Duodenal mucosa (tissue), 2 donors: ENCODE data around the gene ZNF860.

Experiments used
- H3K27ac ChIP-seq: one replicate; pipeline ENCODE4 v1.7.0; 2013; ENCODE audit warnings: low read depth, low read length
- H3K27me3 ChIP-seq, 2 donors: one replicate each; pipeline ENCODE4 v1.7.0; 2013; ENCODE audit warnings: low read length in 2 of 2, control low read depth in 1 of 2; ENCODE audit not compliant: insufficient read depth in 2 of 2, control insufficient read depth in 1 of 2
- H3K36me3 ChIP-seq, 2 donors: one replicate each; pipeline ENCODE4 v1.7.0; 2013; ENCODE audit warnings: low read length in 2 of 2, control low read depth in 1 of 2; ENCODE audit not compliant: insufficient read depth in 2 of 2, control insufficient read depth in 1 of 2
- H3K4me1 ChIP-seq, 2 donors: one replicate each; pipeline ENCODE4 v1.7.0; 2013; ENCODE audit warnings: low read length in 2 of 2, control low read depth in 1 of 2; ENCODE audit not compliant: insufficient read depth in 2 of 2, control insufficient read depth in 1 of 2
- H3K4me3 ChIP-seq, 2 donors: one replicate each; pipeline ENCODE4 v1.7.0; 2013; ENCODE audit warnings: low read length in 2 of 2, low read depth in 1 of 2
- H3K9ac ChIP-seq, 2 donors: one replicate each; pipeline ENCODE4 v1.7.0; 2013; ENCODE audit warnings: low read length in 2 of 2, low read depth in 1 of 2
- H3K9me3 ChIP-seq, 2 donors: one replicate each; pipeline ENCODE4 v1.7.0; 2013; ENCODE audit warnings: low read length in 2 of 2, control low read depth in 1 of 2; ENCODE audit not compliant: control insufficient read depth in 1 of 2

Gene ZNF860

GRCh38 chr3:31947162-31947561 is 34.4 kb upstream of the ZNF860 start:
- H3K4me1 ChIP-seq, result peaks cover 15 to 16% of the 10 kb centered on the region in 2 donors
- no peak overlapping the region for H3K9ac ChIP-seq
- no peaks in the 10 kb centered on the region for H3K27me3 ChIP-seq
- H3K27ac ChIP-seq, result no peak overlapping the region
- H3K4me3 ChIP-seq, result no peak overlapping the region
- H3K9me3 ChIP-seq, result no peaks in the 10 kb centered on the region
- no peaks in the 10 kb centered on the region for H3K36me3 ChIP-seq

DNA sequence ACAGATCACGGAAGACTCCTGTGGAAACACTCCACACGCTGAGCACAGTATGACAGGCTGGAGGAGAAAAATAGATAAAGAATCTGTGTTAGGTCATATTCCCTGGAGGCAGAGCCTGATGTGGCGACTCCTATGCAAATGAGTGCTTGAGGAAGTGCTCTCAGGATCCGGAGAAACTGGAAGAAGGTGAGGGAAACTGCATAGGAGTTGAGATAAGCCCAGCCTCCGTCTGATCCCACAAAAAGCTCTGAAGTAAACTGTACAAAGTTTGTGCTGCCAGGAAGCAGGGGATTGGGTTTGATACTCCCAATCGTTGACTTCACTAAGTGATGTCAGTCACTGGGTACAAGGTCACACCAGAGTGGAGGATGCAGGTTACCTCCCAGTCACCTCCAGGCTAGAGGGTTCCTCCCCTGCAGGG is 33.9 kb upstream of the ZNF860 start:
- H3K27me3 ChIP-seq, result no peaks in the 10 kb centered on the region
- no peak overlapping the region for H3K27ac ChIP-seq
- H3K9me3 ChIP-seq, result no peaks in the 10 kb centered on the region
- no peaks in the 10 kb centered on the region for H3K36me3 ChIP-seq
- no peak overlapping the region for H3K4me3 ChIP-seq
- H3K4me1 ChIP-seq, result peaks cover 16 to 18% of the 10 kb centered on the region in 2 donors
- no peak overlapping the region for H3K9ac ChIP-seq

GRCh38 chr3:31948280-31948679 is 33.3 kb upstream of the ZNF860 start:
- Histone ChIP-seq H3K27ac (no peak overlapping the region), H3K27me3 (no peaks in the 10 kb centered on the region)

GRCh38 chr3:31952205-31952604 is 29.3 kb upstream of the ZNF860 start:
- Histone ChIP-seq H3K9me3 (peaks cover 3 to 9% of the 10 kb centered on the region in 2 donors), H3K27me3 (no peaks in the 10 kb centered on the region), H3K4me1 (peaks cover 16% of the 10 kb centered on the region in 2 donors), H3K9ac (no peak overlapping the region), H3K27ac (no peak overlapping the region), H3K36me3 (no peaks in the 10 kb centered on the region), H3K4me3 (peak overlapping the region in 1 of 2 donors; percentile 10)

More at GRCh38 chr3:31948280-31948679, 33.3 kb upstream of the ZNF860 start:
- no peak overlapping the region for H3K4me3 ChIP-seq
- peaks cover 16 to 18% of the 10 kb centered on the region in 2 donors for H3K4me1 ChIP-seq
- H3K9me3 ChIP-seq, result no peaks in the 10 kb centered on the region
- no peak overlapping the region for H3K9ac ChIP-seq
- H3K36me3 ChIP-seq, result no peaks in the 10 kb centered on the region

DNA sequence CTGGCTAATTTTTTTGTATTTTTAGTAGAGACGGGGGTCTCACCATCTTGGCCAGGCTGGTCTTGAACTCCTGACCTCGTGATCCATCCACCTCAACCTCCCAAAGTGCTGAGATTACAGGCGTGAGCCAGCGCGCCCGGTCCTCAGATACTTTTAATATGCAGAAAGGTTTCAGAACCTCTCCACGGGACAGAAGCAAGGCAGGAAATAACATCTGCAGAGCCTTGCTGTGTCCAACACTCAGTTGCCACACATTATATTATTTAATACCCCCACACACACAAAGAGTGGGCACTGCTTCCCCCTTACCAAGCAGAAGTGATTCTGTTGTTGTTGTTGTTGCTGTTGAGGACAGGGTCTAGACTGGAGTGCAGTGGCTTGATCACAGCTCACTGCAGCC is 28.5 kb upstream of the ZNF860 start:
- Histone ChIP-seq H3K4me1 (peaks cover 7 to 10% of the 10 kb centered on the region in 2 donors), H3K36me3 (no peaks in the 10 kb centered on the region), H3K4me3 (no peak overlapping the region), H3K9ac (no peak overlapping the region), H3K27me3 (no peaks in the 10 kb centered on the region), H3K9me3 (peaks cover 3 to 9% of the 10 kb centered on the region in 2 donors), H3K27ac (no peak overlapping the region)

DNA sequence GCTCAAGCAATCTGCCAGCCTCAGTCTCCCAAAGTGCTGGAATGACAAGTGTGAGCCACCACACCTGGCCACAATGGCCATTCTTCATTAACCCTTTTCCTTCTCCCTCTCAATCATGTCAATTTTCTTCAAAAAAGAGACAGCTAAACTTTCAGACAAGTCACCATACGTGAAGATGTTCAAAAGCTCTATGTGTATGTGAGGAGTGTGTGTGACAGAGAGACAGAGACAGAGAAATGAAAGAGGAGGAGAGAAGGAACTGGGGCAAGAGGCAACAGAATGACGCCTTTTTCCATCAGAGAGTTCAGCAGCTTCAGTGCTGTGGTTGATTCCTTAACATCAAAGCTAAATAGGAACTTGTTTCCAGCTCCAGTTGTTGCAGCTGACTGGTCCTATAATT is 27.9 kb upstream of the ZNF860 start:
- Histone ChIP-seq H3K9me3 (peaks cover 3 to 9% of the 10 kb centered on the region in 2 donors), H3K4me1 (peaks cover 6 to 9% of the 10 kb centered on the region in 2 donors), H3K27me3 (no peaks in the 10 kb centered on the region), H3K9ac (no peak overlapping the region), H3K27ac (no peak overlapping the region), H3K4me3 (no peak overlapping the region), H3K36me3 (no peaks in the 10 kb centered on the region)

DNA sequence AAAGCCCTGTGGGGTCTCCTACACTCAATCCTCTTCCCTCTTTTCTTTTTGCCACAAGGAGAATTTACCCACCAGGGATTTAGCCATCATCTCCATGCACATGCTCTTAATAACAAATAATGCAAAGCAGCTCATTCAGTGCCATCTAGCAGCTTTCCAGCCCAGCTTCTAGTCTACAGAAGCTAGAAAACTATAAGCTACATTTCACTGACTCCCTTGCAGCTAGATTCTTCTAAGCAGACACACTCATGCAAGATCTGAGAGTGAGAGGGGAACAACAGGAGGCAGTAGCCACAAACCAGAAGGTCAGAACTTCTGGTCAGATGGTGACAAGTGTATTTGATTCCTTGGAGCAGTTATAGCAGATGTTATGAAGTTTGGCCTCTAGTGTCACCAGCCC is 26.0 kb upstream of the ZNF860 start:
- H3K36me3 ChIP-seq, result no peaks in the 10 kb centered on the region
- no peak overlapping the region for H3K9ac ChIP-seq
- peaks cover 9 to 13% of the 10 kb centered on the region in 2 donors for H3K4me1 ChIP-seq
- H3K9me3 ChIP-seq, result peaks cover 3 to 9% of the 10 kb centered on the region in 2 donors
- H3K27me3 ChIP-seq, result no peaks in the 10 kb centered on the region
- H3K4me3 ChIP-seq, result no peak overlapping the region
- no peak overlapping the region for H3K27ac ChIP-seq

DNA sequence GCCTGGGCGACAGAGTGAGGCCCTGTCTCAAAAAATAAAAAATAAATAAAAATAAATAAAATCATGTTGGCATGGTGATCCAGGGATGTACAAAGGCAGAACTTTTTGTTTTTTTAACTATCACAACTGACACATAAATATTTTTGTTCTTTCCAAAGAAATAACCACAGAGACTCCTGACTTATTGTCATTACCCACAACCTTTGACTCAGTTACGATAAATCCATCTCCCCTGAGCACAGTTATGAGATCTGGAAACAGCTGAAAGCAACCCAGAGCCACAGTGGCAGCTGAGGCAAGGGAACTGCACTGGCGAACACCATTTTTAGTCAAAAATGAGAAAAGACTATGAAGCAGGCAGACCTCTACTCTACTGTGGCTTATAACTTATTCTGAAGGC is 24.4 kb upstream of the ZNF860 start:
- Histone ChIP-seq H3K9me3 (peaks cover 3 to 9% of the 10 kb centered on the region in 2 donors), H3K4me1 (peaks cover 9 to 13% of the 10 kb centered on the region in 2 donors), H3K4me3 (no peak overlapping the region), H3K9ac (no peak overlapping the region), H3K27me3 (no peaks in the 10 kb centered on the region), H3K36me3 (no peaks in the 10 kb centered on the region), H3K27ac (no peak overlapping the region)

DNA sequence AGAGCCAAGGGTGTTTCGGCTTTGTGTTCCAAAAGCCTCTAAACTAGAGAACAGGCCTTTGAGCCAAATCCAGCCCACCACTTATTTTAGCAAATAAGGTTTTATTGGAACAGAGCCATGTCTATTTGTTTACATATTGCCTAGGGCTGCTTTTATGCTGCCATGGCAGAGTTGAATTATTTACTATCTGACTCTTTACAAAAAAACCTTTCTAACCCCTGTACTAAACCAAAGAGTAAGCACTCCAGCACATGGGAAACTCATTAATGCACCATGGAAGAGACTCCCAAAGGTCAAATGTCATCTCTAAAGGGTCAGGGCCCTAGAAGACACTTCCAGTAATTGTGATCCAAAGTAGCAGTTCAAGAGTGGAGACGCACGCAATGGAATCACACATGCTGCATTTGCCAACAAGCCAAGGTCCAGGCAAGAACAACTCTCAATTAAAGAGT is 22.8 kb upstream of the ZNF860 start:
- Histone ChIP-seq H3K4me1 (peaks cover 6 to 13% of the 10 kb centered on the region in 2 donors), H3K9ac (no peak overlapping the region), H3K27me3 (no peaks in the 10 kb centered on the region), H3K4me3 (no peak overlapping the region), H3K9me3 (peaks cover 3 to 9% of the 10 kb centered on the region in 2 donors), H3K27ac (no peak overlapping the region), H3K36me3 (no peaks in the 10 kb centered on the region)

DNA sequence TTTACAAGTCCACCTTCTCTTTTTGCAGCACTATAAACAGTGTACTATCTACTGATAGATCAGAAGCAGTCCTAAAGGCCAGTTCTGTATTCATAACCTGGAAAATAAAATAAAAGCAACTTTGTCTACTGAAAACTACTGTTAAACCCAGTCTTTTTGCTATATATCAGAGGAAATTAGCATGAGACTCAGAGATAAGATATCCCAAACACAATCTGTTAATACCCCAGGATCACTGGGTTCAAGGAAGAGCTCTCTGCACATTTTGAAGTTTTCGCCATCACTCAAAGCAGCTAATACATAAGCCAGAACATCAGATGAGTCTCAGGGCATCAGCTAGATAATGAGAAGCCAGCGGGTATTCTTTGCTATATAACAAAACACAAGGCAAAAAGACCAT is 22.3 kb upstream of the ZNF860 start:
- Histone ChIP-seq H3K27me3 (no peaks in the 10 kb centered on the region), H3K9me3 (peaks cover 3 to 9% of the 10 kb centered on the region in 2 donors), H3K4me3 (no peak overlapping the region), H3K9ac (no peak overlapping the region), H3K4me1 (peaks cover 6 to 13% of the 10 kb centered on the region in 2 donors), H3K27ac (no peak overlapping the region), H3K36me3 (no peaks in the 10 kb centered on the region)
